Upper lobe of left lung (tissue), 6 donors: ENCODE measurements around the gene MGST2. TPM values are rescaled to one million over a fixed set of nuclear protein-coding genes. Genes with fewer than 3 reads are reported as not detected.

Experiments used
- ATAC-seq, 2 donors: fragments of 200-7000 bp; cut with Tn5 transposase; one replicate each; pipeline ENCODE4 v1.9.1; 2022; ENCODE audit warnings: mild to moderate bottlenecking in 2 of 2, moderate library complexity in 2 of 2; ENCODE audit not compliant: low FRiP score in 2 of 2
- DNase-seq, 2 donors: peaks; one replicate each; pipeline ENCODE4 v3.0.0-alpha.2; 2019 to 2020
- H3K27ac ChIP-seq, 4 donors: fragments of 200-600 bp; sonication (generic); one replicate each; pipeline ENCODE4 v1.5.1; 2016 to 2019
- H3K27me3 ChIP-seq, 4 donors: fragments of 200-600 bp; sonication (generic); one replicate each; pipeline ENCODE4 v1.5.1; 2017 to 2019
- H3K36me3 ChIP-seq, 4 donors: fragments of 200-600 bp; sonication (generic); one replicate each; pipeline ENCODE4 v1.5.1; 2016 to 2019
- H3K4me1 ChIP-seq, 4 donors: fragments of 200-600 bp; sonication (generic); one replicate each; pipeline ENCODE4 v1.5.1; 2018 to 2019
- H3K4me3 ChIP-seq, 4 donors: fragments of 200-600 bp; sonication (generic); one replicate each; pipeline ENCODE4 v1.5.1; 2017 to 2019; ENCODE audit warnings: mild to moderate bottlenecking in 2 of 4, moderate library complexity in 1 of 4
- H3K9me3 ChIP-seq, 4 donors: fragments of 200-600 bp; sonication (generic); one replicate each; pipeline ENCODE4 v1.5.1; 2018 to 2019
- CTCF ChIP-seq, 6 experiments: fragments of 450-650 bp in 4 of 6; fragments of 200-600 bp in 2 of 6; sonication (generic) in 2 of 6; IDR thresholded peaks; one replicate each; pipeline ENCODE4 v1.5.1; 2016 to 2019; ENCODE audit warnings: antibody characterized with exemption in 6 of 6
- EP300 ChIP-seq, 4 donors: sonication (generic); formaldehyde crosslinking; IDR thresholded peaks; one replicate each; pipeline ENCODE4 v1.5.1; 2017; ENCODE audit warnings: antibody characterized with exemption in 4 of 4, control low read depth in 2 of 4
- POLR2A ChIP-seq, 4 donors: fragments of 450-650 bp; IDR thresholded peaks; one replicate each; pipeline ENCODE4 v1.5.1; 2016 to 2017; ENCODE audit warnings: antibody characterized with exemption in 4 of 4, mild to moderate bottlenecking in 2 of 4
- POLR2AphosphoS5 ChIP-seq, 2 donors: sonication (generic); formaldehyde crosslinking; IDR thresholded peaks; one replicate each; pipeline ENCODE4 v1.5.1; 2017; ENCODE audit warnings: antibody characterized with exemption in 2 of 2
- WGBS, 2 donors: methylation state at CpG; one replicate each; pipeline ENCODE4 v1.1.5; 2017 to 2018; 5-methylcytosine and 5-hydroxymethylcytosine counted together
- total RNA-seq, 6 donors: library from RNA; depleted of rRNA in 4 of 6; stranded (reverse); fragments of >200 nt in 4 of 6; gene quantifications; one replicate each; pipeline versions ENCODE4 v1.1.0 to v1.2.1, GENCODE V29; 2016 to 2021
- donor health status: DM: no; HTN: no; CAD: no; lungs with moderate emphysema.
- donor health status: DM: no; HTN: yes; CAD: no; lungs with severe emphysema.

Gene MGST2
- total RNA-seq, 6 donors from 2014 or later: 12.6 to 64.0 (median 39.1) TPM

DNA sequence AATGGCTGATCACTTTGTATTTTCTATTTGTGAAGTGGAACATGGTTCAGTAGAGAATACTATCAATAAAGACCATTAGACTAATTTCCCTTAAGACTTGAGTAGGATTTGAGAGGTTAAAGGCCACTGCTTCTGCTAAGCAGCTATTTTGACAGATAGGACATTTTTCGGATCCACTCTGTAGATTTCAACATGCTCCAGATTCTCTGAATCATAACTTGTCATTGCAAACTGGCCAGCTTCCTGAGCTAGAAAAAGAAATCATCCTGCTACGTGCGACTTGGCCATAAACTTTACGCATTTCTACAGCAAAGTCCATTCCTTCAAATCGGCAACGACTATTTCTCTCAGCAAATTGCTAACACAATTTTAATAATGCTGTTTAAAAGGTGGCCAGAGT lies 55.2 kb downstream of the MGST2 start:
- peaks cover 0 to 45% (median 20%) of the 10 kb centered on the region in 4 donors for H3K36me3 ChIP-seq
- no peak overlapping the region for H3K27ac ChIP-seq
- no peaks in the 10 kb centered on the region for H3K4me1 ChIP-seq
- DNase-seq (no peak), ATAC-seq (no peak)
- no peaks in the 10 kb centered on the region for H3K27me3 ChIP-seq
- no peaks in the 10 kb centered on the region for H3K9me3 ChIP-seq
- H3K4me3 ChIP-seq: no peak overlapping the region
- 74 to 87% methylated on average over 6 of the region's 6 CpGs for WGBS, 2 donors
- TF ChIP-seq POLR2AphosphoS5 (IDR thresholded peaks at IDR 0.05) (no peak), EP300 (IDR thresholded peaks at IDR 0.05) (no peak), CTCF (IDR thresholded peaks at IDR 0.05) (no peak), POLR2A (IDR thresholded peaks at IDR 0.05) (no peak)

DNA sequence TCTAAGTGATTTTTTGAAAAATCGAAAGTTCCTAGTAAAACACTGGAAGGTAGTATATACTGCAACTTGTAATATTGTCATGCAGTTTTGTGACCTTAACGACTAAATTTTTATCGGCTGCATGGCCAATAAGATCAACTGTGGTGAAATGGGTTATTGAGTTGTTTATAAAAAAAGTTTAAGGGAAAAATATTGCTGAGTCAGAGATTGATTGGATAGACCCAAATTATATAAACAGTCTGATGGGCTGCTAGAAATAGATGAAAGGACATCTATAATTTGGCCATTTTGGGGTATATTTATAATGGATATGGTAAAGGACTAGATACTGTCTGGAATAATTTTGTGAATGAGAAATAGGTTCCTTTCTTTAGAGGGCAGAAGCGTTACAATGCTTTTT lies 56.2 kb downstream of the MGST2 start:
- no peak for TF ChIP-seq CTCF (IDR thresholded peaks at IDR 0.05)
- no peak for TF ChIP-seq POLR2A (IDR thresholded peaks at IDR 0.05)
- TF ChIP-seq EP300 (IDR thresholded peaks at IDR 0.05): no peak
- TF ChIP-seq POLR2AphosphoS5 (IDR thresholded peaks at IDR 0.05): no peak
- Histone ChIP-seq H3K4me1 (no peaks in the 10 kb centered on the region), H3K4me3 (no peak overlapping the region), H3K9me3 (no peaks in the 10 kb centered on the region), H3K27me3 (no peaks in the 10 kb centered on the region), H3K27ac (no peak overlapping the region), H3K36me3 (peaks cover 0 to 47% (median 20%) of the 10 kb centered on the region in 4 donors)
- WGBS, 2 donors: 69 to 80% methylated on average over 4 of the region's 4 CpGs
- DNase-seq (no peak), ATAC-seq (no peak)

DNA sequence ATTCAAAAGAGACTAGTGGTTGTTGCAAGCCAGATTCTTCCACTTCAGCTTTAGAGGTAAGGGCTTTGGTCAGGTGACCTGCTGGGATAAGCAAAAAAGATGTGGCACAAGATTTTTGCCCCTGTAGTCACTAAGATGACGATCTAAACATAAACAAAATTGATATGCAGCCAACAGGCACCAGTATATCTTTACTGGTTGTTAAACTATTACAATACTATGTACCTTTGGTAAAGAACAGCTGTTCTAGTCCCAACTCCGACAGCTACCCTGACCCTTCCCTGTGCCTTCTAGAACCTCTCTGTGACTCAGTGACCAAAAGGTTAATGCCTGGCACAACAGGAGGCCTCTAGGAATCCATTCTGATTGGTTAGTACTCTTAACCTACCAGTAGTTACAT lies 59.6 kb downstream of the MGST2 start:
- H3K9me3 ChIP-seq: no peaks in the 10 kb centered on the region
- no peak for ATAC-seq
- 93 to 94% methylated on average over 2 of the region's 2 CpGs for WGBS, 2 donors
- no peaks in the 10 kb centered on the region for H3K4me1 ChIP-seq
- TF ChIP-seq POLR2A (IDR thresholded peaks at IDR 0.05) (no peak), EP300 (IDR thresholded peaks at IDR 0.05) (no peak), POLR2AphosphoS5 (IDR thresholded peaks at IDR 0.05) (no peak), CTCF (IDR thresholded peaks at IDR 0.05) (no peak)
- H3K4me3 ChIP-seq: no peak overlapping the region
- DNase-seq: no peak
- H3K36me3 ChIP-seq: peaks cover 0 to 30% (median 2%) of the 10 kb centered on the region in 4 donors
- H3K27ac ChIP-seq: no peak overlapping the region
- H3K27me3 ChIP-seq: no peaks in the 10 kb centered on the region

GRCh38 chr4:139726615-139727014 lies 61.0 kb downstream of the MGST2 start:
- no peak overlapping the region for H3K27ac ChIP-seq
- H3K4me1 ChIP-seq: no peaks in the 10 kb centered on the region

More at GRCh38 chr4:139726615-139727014, 61.0 kb downstream of the MGST2 start:
- Histone ChIP-seq H3K4me3 (no peak overlapping the region), H3K36me3 (peaks cover 0 to 30% (median 2%) of the 10 kb centered on the region in 4 donors), H3K27me3 (no peaks in the 10 kb centered on the region), H3K9me3 (no peaks in the 10 kb centered on the region)
- 93 to 98% methylated on average over 3 of the region's 3 CpGs for WGBS, 2 donors
- no peak for TF ChIP-seq CTCF (IDR thresholded peaks at IDR 0.05)
- TF ChIP-seq EP300 (IDR thresholded peaks at IDR 0.05): no peak
- no peak for TF ChIP-seq POLR2A (IDR thresholded peaks at IDR 0.05)
- TF ChIP-seq POLR2AphosphoS5 (IDR thresholded peaks at IDR 0.05): no peak
- ATAC-seq: no peak
- DNase-seq: no peak
